ENCODE measurements around the gene MTF1.

DNA sequence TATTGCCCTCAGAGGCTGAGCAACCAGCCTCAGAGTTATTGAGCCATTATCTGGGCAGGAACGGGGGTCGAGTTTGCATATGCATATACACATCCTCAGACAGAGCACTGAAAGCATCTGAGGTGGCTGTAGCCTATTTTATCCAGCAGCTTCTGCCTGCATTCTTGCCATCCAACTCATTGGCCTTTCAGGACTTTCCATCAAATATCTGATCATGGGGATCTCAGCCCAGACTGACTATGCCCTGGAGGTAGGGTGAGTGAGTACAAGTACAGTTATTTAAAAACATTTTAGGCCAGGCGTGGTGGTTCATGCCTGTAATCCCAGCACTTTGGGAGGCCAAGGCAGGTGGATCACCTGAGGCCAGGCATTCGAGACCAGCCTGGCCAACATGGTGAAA lies 1.8 kb upstream of the MTF1 start:
- no peak for TF ChIP-seq ZNF155 (tag by site-specific recombination; IDR thresholded peaks at IDR 0.05)
- no peak for TF ChIP-seq BCL11A (tag by site-specific recombination; IDR thresholded peaks at IDR 0.05; ENCODE audit: low read depth)
- TF ChIP-seq YY1 (tag by site-specific recombination; IDR thresholded peaks at IDR 0.05) = no peak
- TF ChIP-seq CTCF (tag by site-specific recombination; IDR thresholded peaks at IDR 0.05) = no peak
- no peak for TF ChIP-seq KLF1 (tag by site-specific recombination; IDR thresholded peaks at IDR 0.05)
- no peak for TF ChIP-seq ZNF362 (tag by site-specific recombination; IDR thresholded peaks at IDR 0.05)
- no peak for TF ChIP-seq SP2 (tag by site-specific recombination; IDR thresholded peaks at IDR 0.05)
- TF ChIP-seq ZNF629 (tag by site-specific recombination; IDR thresholded peaks at IDR 0.05) = no peak
- TF ChIP-seq SETDB1 (IDR thresholded peaks at IDR 0.05; ENCODE audit: insufficient read length, low read length) = no peak
